Fibroblast of lung (primary cell): ENCODE measurements around the gene PRAMEF14. TPM values are rescaled to one million over a fixed set of nuclear protein-coding genes. Genes with fewer than 3 reads are reported as not detected.
"Not testable (repeated sequence)": the region's sequence is repeated elsewhere in the genome, so short reads cannot be mapped to it uniquely, and the experiment has no call there.

Source experiments
- DNase-seq, 2 donors: peaks; one replicate each; pipeline versions ENCODE4 v3.0.0 to v3.0.0-alpha.2; 2010; ENCODE audit warnings: low read depth in 2 of 2
- H2AFZ ChIP-seq: 2 replicates; pipeline ENCODE4 v1.5.1; 2012; ENCODE audit warnings: low read length, control low read depth, inconsistent platforms
- H3K27ac ChIP-seq: 2 replicates; pipeline ENCODE4 v1.5.1; 2011; ENCODE audit warnings: low read length, control low read depth; ENCODE audit not compliant: insufficient read depth
- H3K27me3 ChIP-seq: 2 replicates; pipeline ENCODE4 v1.5.1; 2011; ENCODE audit warnings: mild to moderate bottlenecking, low read length; ENCODE audit not compliant: control insufficient read depth, insufficient read depth
- H3K36me3 ChIP-seq: 2 replicates; pipeline ENCODE4 v1.5.1; 2011; ENCODE audit warnings: low read length; ENCODE audit not compliant: control insufficient read depth, insufficient read depth
- H3K4me1 ChIP-seq: 2 replicates; pipeline ENCODE4 v1.5.1; 2011; ENCODE audit warnings: low read length; ENCODE audit not compliant: control insufficient read depth, insufficient read depth; ENCODE audit errors: extremely low read depth
- H3K4me2 ChIP-seq: 2 replicates; pipeline ENCODE4 v1.5.1; 2011; ENCODE audit warnings: low read length, control low read depth; ENCODE audit not compliant: insufficient read depth; ENCODE audit errors: extremely low read depth
- H3K4me3 ChIP-seq, 4 experiments: fragments of 200-600 bp in 1 of 4; sonication (generic) in 1 of 4; replicated peaks in 1 of 4; 2 replicates each; pipeline ENCODE4 v1.5.1; 2011 to 2016; ENCODE audit warnings: low read length in 4 of 4, low read depth in 3 of 4, mild to moderate bottlenecking in 3 of 4, control low read depth in 2 of 4, inconsistent platforms in 1 of 4, mixed read lengths in 1 of 4; ENCODE audit not compliant: insufficient read depth in 1 of 4; ENCODE audit errors: control extremely low read depth in 1 of 4
- H3K79me2 ChIP-seq: 2 replicates; pipeline ENCODE4 v1.5.1; 2012; ENCODE audit warnings: mild to moderate bottlenecking, low read length, inconsistent platforms; ENCODE audit not compliant: control insufficient read depth, insufficient read depth
- H3K9ac ChIP-seq: 2 replicates; pipeline ENCODE4 v1.5.1; 2011; ENCODE audit warnings: mild to moderate bottlenecking, low read length, control low read depth; ENCODE audit not compliant: insufficient read depth
- H3K9me3 ChIP-seq: 2 replicates; pipeline ENCODE4 v1.5.1; 2012; ENCODE audit warnings: low read depth, low read length; ENCODE audit not compliant: control insufficient read depth, insufficient read depth
- H4K20me1 ChIP-seq: 2 replicates; pipeline ENCODE4 v1.5.1; 2011; ENCODE audit warnings: low read length; ENCODE audit not compliant: control insufficient read depth, insufficient read depth; ENCODE audit errors: extremely low read depth
- polyA plus RNA-seq, 2 donors: library from polyadenylated mRNA; depleted of rRNA in 1 of 2; stranded (reverse) in 1 of 2; unstranded in 1 of 2; fragments of >200 nt; gene quantifications; 2 replicates each; pipeline ENCODE4 v1.2.1, GENCODE V29; 2011 to 2012; ENCODE audit warnings: missing spikeins in 1 of 2
- total RNA-seq: library from RNA; depleted of rRNA; stranded (reverse); fragments of >200 nt; gene quantifications from 2 replicates; pipeline ENCODE4 v1.2.1, GENCODE V29; 2014

Gene PRAMEF14
- total and polyA plus RNA-seq, 2 donors (not counting 1 experiment from before 2014, with no cell fraction given) = not detected

DNA sequence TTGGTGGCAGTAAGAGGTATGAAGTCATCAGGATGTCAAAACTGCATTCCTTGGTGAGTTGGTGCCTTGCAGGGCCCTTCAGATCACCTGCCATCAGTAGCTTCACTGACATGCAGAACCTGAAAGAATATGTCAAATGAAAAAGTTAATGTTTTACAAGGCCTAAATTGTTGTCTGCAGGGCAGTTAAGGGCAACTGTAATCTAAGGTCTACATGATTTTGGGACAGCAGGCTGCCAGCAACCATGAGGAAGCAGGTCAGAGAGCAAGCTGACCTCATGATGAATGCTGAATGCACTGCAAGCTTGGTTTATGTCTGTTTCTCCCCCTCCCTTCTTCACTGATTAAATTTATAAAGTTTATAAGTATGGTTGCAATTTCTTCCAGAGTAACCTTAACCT is 44.7 kb downstream of the PRAMEF14 start:
- not testable (repeated sequence) for H4K20me1 ChIP-seq, H3K27me3 ChIP-seq, H3K36me3 ChIP-seq, H3K9me3 ChIP-seq, DNase-seq, H3K4me3 ChIP-seq, H2AFZ ChIP-seq, H3K79me2 ChIP-seq, H3K4me2 ChIP-seq, H3K27ac ChIP-seq, H3K9ac ChIP-seq, H3K4me1 ChIP-seq

DNA sequence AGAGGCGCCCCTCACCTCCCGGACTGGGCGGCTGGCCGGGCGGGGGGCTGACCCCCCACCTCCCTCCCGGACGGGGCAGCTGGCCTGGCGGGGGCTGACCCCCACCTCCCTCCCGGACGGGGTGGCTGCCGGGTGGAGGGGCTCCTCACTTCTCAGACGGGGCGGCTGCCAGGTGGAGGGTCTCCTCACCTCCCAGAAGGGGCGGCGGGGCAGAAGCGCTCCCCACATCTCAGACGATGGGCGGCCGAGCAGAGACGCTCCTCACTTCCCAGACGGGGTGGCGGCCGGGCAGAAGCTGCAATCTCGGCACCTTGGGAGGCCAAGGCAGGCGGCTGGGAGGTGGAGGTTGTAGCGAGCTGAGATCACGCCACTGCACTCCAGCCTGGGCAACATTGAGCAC is 48.2 kb downstream of the PRAMEF14 start:
- H3K4me1 ChIP-seq, DNase-seq, H3K9ac ChIP-seq, H3K4me2 ChIP-seq, H2AFZ ChIP-seq, H3K27me3 ChIP-seq, H3K9me3 ChIP-seq, H3K79me2 ChIP-seq, H4K20me1 ChIP-seq, H3K36me3 ChIP-seq, H3K4me3 ChIP-seq, H3K27ac ChIP-seq: not testable (repeated sequence)

DNA sequence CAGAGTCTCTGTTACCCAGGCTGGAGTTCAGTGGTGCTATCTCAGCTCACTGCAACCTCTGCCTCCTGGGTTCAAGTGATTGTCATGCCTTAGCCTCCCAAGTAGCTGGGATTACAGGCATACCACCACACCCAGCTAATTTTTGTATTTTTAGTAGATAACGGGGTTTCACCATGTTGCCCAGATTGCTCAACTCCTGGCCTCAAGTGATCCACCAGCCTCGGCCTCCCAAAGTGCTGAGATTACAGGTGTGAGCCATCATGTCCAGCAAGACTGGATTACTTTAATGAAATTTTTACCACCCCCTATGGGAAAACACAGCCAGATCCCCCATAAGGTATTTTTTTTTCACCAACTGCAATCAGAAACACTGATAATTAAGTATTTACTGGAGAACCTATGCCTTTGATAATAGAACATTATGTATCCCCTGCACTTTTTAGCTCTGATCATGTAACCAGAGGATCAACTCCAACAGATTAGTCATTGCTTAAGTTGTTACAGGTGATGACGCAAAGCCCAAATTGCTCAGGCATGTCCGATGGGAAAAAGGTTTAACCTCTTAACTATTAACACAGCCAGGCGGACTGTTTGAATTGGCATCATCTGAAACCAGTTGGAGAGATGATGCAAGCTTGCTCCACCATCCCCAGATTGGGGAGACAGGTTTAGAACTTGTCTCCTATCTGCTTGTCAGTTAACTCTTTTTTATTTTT is 49.6 kb downstream of the PRAMEF14 start:
- not testable (repeated sequence) for H3K4me3 ChIP-seq, H3K9me3 ChIP-seq, H2AFZ ChIP-seq, H4K20me1 ChIP-seq, H3K36me3 ChIP-seq, H3K4me2 ChIP-seq, H3K27me3 ChIP-seq, H3K79me2 ChIP-seq, H3K27ac ChIP-seq, H3K9ac ChIP-seq, DNase-seq, H3K4me1 ChIP-seq

Other genes starting within 250 kb of the PRAMEF14 start
- gene HNRNPCL2, start 230.3 kb downstream of the PRAMEF14 start, total RNA-seq = not detected in 2 replicates
- gene HNRNPCL2, start 230.3 kb downstream of the PRAMEF14 start, polyA plus RNA-seq = not detected in 2 replicates
- not detected in 2 replicates for gene PRAMEF26, start 191.1 kb downstream of the PRAMEF14 start, total RNA-seq
- not detected in 2 replicates for gene PRAMEF26, start 191.1 kb downstream of the PRAMEF14 start, polyA plus RNA-seq
- not detected in 2 replicates for gene HNRNPCL4, start 181.5 kb downstream of the PRAMEF14 start, total RNA-seq
- not detected in 2 replicates for gene HNRNPCL4, start 181.5 kb downstream of the PRAMEF14 start, polyA plus RNA-seq
- not detected in 2 replicates for gene PRAMEF9, start 175.3 kb downstream of the PRAMEF14 start, total RNA-seq
- not detected in 2 replicates for gene PRAMEF9, start 175.3 kb downstream of the PRAMEF14 start, polyA plus RNA-seq
- gene PRAMEF13, start 145.7 kb downstream of the PRAMEF14 start, total RNA-seq = not detected in 2 replicates
- not detected in 2 replicates for gene PRAMEF13, start 145.7 kb downstream of the PRAMEF14 start, polyA plus RNA-seq
- not detected in 2 replicates for gene PRAMEF18, start 121.0 kb downstream of the PRAMEF14 start, total RNA-seq
- gene PRAMEF18, start 121.0 kb downstream of the PRAMEF14 start, polyA plus RNA-seq = not detected in 2 replicates
- not detected in 2 replicates for gene PRAMEF5, start 92.9 kb downstream of the PRAMEF14 start, total RNA-seq
- gene PRAMEF5, start 92.9 kb downstream of the PRAMEF14 start, polyA plus RNA-seq = not detected in 2 replicates
- not detected in 2 replicates for gene PRAMEF8, start 62.0 kb downstream of the PRAMEF14 start, total RNA-seq
- not detected in 2 replicates for gene PRAMEF8, start 62.0 kb downstream of the PRAMEF14 start, polyA plus RNA-seq
- not detected in 2 replicates for gene PRAMEF33, start 43.6 kb downstream of the PRAMEF14 start, total RNA-seq
- not detected in 2 replicates for gene PRAMEF33, start 43.6 kb downstream of the PRAMEF14 start, polyA plus RNA-seq
- gene PRAMEF15, start 31.6 kb downstream of the PRAMEF14 start, total RNA-seq = not detected in 2 replicates
- gene PRAMEF15, start 31.6 kb downstream of the PRAMEF14 start, polyA plus RNA-seq = not detected in 2 replicates
- gene PRAMEF19, start 24.8 kb upstream of the PRAMEF14 start, total RNA-seq = not detected in 2 replicates
- gene PRAMEF19, start 24.8 kb upstream of the PRAMEF14 start, polyA plus RNA-seq = not detected in 2 replicates
- not detected in 2 replicates for gene PRAMEF17, start 42.5 kb upstream of the PRAMEF14 start, total RNA-seq
- not detected in 2 replicates for gene PRAMEF17, start 42.5 kb upstream of the PRAMEF14 start, polyA plus RNA-seq
- not detected in 2 replicates for gene PRAMEF20, start 63.3 kb upstream of the PRAMEF14 start, total RNA-seq
- not detected in 2 replicates for gene PRAMEF20, start 63.3 kb upstream of the PRAMEF14 start, polyA plus RNA-seq
- gene LRRC38, start 166.9 kb upstream of the PRAMEF14 start, total RNA-seq = not detected in 2 replicates
- not detected in 2 replicates for gene LRRC38, start 166.9 kb upstream of the PRAMEF14 start, polyA plus RNA-seq
- 3.1 and 7.4 TPM in 2 replicates for gene PDPN, start 236.7 kb upstream of the PRAMEF14 start, total RNA-seq
- 1.5 and 6.0 TPM in 2 replicates for gene PDPN, start 236.7 kb upstream of the PRAMEF14 start, polyA plus RNA-seq